ENCODE data around the gene PDE1C.

- TF ChIP-seq POLR2AphosphoS5 (IDR thresholded peaks at IDR 0.05; ENCODE audit: low read depth, low read length) (no peak), POLR2A (IDR thresholded peaks at IDR 0.05; ENCODE audit: low read depth, low read length) (no peak), TAF1 (IDR thresholded peaks at IDR 0.05; ENCODE audit: low read depth, low read length) (no peak)
Measured at GRCh38 chr7:31741852-31742251, 328.4 kb downstream of the PDE1C start.

All from GM12891 (cell line).